Gastroesophageal sphincter (tissue), 4 donors: Measurements from ENCODE around the gene PTPRD. TPM values are rescaled to one million over a fixed set of nuclear protein-coding genes. Genes with fewer than 3 reads are reported as not detected.

ENCODE experiments used
- ATAC-seq: fragments of 150-250 bp; one replicate; pipeline ENCODE4 v1.9.1; 2016; ENCODE audit warnings: mild to moderate bottlenecking, moderate library complexity
- H3K27ac ChIP-seq, 4 donors: fragments of 200-600 bp; sonication (generic) in 3 of 4; 1 replicate in 3 of 4; 2 replicates in 1 of 4; pipeline ENCODE4 v1.5.1; 2016 to 2019
- H3K27me3 ChIP-seq: fragments of 200-600 bp; sonication (generic); one replicate; pipeline ENCODE4 v1.5.1; 2019
- H3K36me3 ChIP-seq, 2 donors: fragments of 200-600 bp; sonication (generic); one replicate each; pipeline ENCODE4 v1.5.1; 2019; ENCODE audit warnings: control low read depth in 1 of 2
- H3K4me1 ChIP-seq, 3 donors: fragments of 200-600 bp; sonication (generic); 1 replicate in 2 of 3; 2 replicates in 1 of 3; pipeline ENCODE4 v1.5.1; 2016 to 2019; ENCODE audit warnings: control low read depth in 2 of 3
- H3K4me3 ChIP-seq, 2 donors: fragments of 200-600 bp; sonication (generic); one replicate each; pipeline ENCODE4 v1.5.1; 2019; ENCODE audit warnings: mild to moderate bottlenecking in 1 of 2, moderate library complexity in 1 of 2
- H3K9me3 ChIP-seq, 3 donors: fragments of 200-600 bp; sonication (generic); one replicate each; pipeline ENCODE4 v1.5.1; 2017 to 2019; ENCODE audit warnings: control low read depth in 2 of 3
- CTCF ChIP-seq, 4 experiments: fragments of 200-600 bp in 2 of 4; fragments of 450-650 bp in 2 of 4; sonication (generic) in 1 of 4; IDR thresholded peaks; one replicate each; pipeline ENCODE4 v1.5.1; 2017 to 2019; ENCODE audit warnings: antibody characterized with exemption in 4 of 4, mild to moderate bottlenecking in 2 of 4, moderate library complexity in 2 of 4
- EP300 ChIP-seq: sonication (generic); formaldehyde crosslinking; IDR thresholded peaks from one replicate; pipeline ENCODE4 v1.6.1; 2017; ENCODE audit warnings: antibody characterized with exemption, mild to moderate bottlenecking
- POLR2A ChIP-seq, 2 donors: fragments of 450-650 bp; IDR thresholded peaks; one replicate each; pipeline ENCODE4 v1.6.1; 2017; ENCODE audit warnings: antibody characterized with exemption in 2 of 2, mild to moderate bottlenecking in 2 of 2, moderate library complexity in 1 of 2
- POLR2AphosphoS5 ChIP-seq: sonication (generic); formaldehyde crosslinking; IDR thresholded peaks from one replicate; pipeline ENCODE4 v1.6.1; 2017; ENCODE audit warnings: antibody characterized with exemption
- WGBS, 2 donors: methylation state at CpG; one replicate each; pipeline ENCODE4 v1.1.5; 2018; ENCODE audit warnings: low coverage in 1 of 2; 5-methylcytosine and 5-hydroxymethylcytosine counted together
- total RNA-seq, 4 donors: library from RNA; depleted of rRNA; stranded (reverse); fragments of >200 nt; gene quantifications; one replicate each; pipeline ENCODE4 v1.1.0, GENCODE V29; 2016

PTPRD gene
- total RNA-seq, 4 donors from 2014 or later = 3.5 to 53.9 (median 15.8) TPM

- H3K9me3 ChIP-seq = no peaks in the 10 kb centered on the region
- H3K27ac ChIP-seq = no peak overlapping the region
- 79 to 100% methylated on average over 1 of the region's 1 CpG for WGBS, 2 donors
- no peak for ATAC-seq
- no peak overlapping the region for H3K4me3 ChIP-seq
- H3K27me3 ChIP-seq = no peaks in the 10 kb centered on the region
- no peak for TF ChIP-seq POLR2AphosphoS5
- TF ChIP-seq EP300 = no peak
- TF ChIP-seq POLR2A (IDR thresholded peaks at IDR 0.05) = no peak
- TF ChIP-seq CTCF (IDR thresholded peaks at IDR 0.05) = no peak
- H3K36me3 ChIP-seq = no peaks in the 10 kb centered on the region
- no peaks in the 10 kb centered on the region for H3K4me1 ChIP-seq
Measured at GRCh38 chr9:10015755-10016154, 597.0 kb downstream of the PTPRD start.

- Histone ChIP-seq H3K4me3 (no peak overlapping the region), H3K4me1 (no peaks in the 10 kb centered on the region), H3K27me3 (no peaks in the 10 kb centered on the region), H3K36me3 (no peaks in the 10 kb centered on the region), H3K9me3 (no peaks in the 10 kb centered on the region), H3K27ac (no peak overlapping the region)
- no peak for ATAC-seq
- TF ChIP-seq EP300 (no peak), POLR2A (IDR thresholded peaks at IDR 0.05) (no peak), POLR2AphosphoS5 (no peak), CTCF (IDR thresholded peaks at IDR 0.05) (no peak)
- 79 to 86% methylated on average over 2 of the region's 2 CpGs for WGBS, 2 donors
Measured at GRCh38 chr9:10014889-10015288, 597.9 kb downstream of the PTPRD start.

- H3K36me3 ChIP-seq = no peaks in the 10 kb centered on the region
- 88 to 96% methylated on average over 3 of the region's 3 CpGs for WGBS, 2 donors
- no peaks in the 10 kb centered on the region for H3K27me3 ChIP-seq
- no peak overlapping the region for H3K27ac ChIP-seq
- no peak for ATAC-seq
- no peaks in the 10 kb centered on the region for H3K4me1 ChIP-seq
- TF ChIP-seq CTCF (IDR thresholded peaks at IDR 0.05) (no peak), POLR2AphosphoS5 (no peak), EP300 (no peak)
- no peak overlapping the region for H3K4me3 ChIP-seq
- no peaks in the 10 kb centered on the region for H3K9me3 ChIP-seq
Measured at GRCh38 chr9:10009401-10009800, 603.4 kb downstream of the PTPRD start.

- WGBS, 2 donors = 43 to 83% methylated on average over 1 of the region's 1 CpG
- H3K36me3 ChIP-seq = no peaks in the 10 kb centered on the region
- ATAC-seq = no peak
Measured at GRCh38 chr9:10008101-10008799, 604.6 kb downstream of the PTPRD start.

More at GRCh38 chr9:10008101-10008799, 604.6 kb downstream of the PTPRD start:
- Histone ChIP-seq H3K4me3 (no peak overlapping the region), H3K27me3 (no peaks in the 10 kb centered on the region), H3K27ac (no peak overlapping the region), H3K4me1 (no peaks in the 10 kb centered on the region), H3K9me3 (no peaks in the 10 kb centered on the region)
- TF ChIP-seq POLR2AphosphoS5 (no peak), POLR2A (IDR thresholded peaks at IDR 0.05) (no peak), EP300 (no peak), CTCF (IDR thresholded peaks at IDR 0.05) (no peak)
